Fibroblast of pulmonary artery (primary cell): ENCODE results near the gene FADS1.

Experiments
- DNase-seq: peaks from one replicate; pipeline ENCODE4 v3.0.0-alpha.2; 2010; ENCODE audit warnings: low read depth
- H3K4me3 ChIP-seq: replicated peaks from 2 replicates; pipeline ENCODE4 v1.5.1; 2011; ENCODE audit warnings: low read depth, mild to moderate bottlenecking, control low read depth, low read length, moderate library complexity
- TF ChIP-seq, protein P1 (sequence below): IDR thresholded peaks from 2 replicates; pipeline ENCODE4 v1.5.1; 2011; ENCODE audit warnings: mild to moderate bottlenecking, control low read depth, low read length, inconsistent platforms; ENCODE audit errors: missing control alignments

FADS1 gene

DNA sequence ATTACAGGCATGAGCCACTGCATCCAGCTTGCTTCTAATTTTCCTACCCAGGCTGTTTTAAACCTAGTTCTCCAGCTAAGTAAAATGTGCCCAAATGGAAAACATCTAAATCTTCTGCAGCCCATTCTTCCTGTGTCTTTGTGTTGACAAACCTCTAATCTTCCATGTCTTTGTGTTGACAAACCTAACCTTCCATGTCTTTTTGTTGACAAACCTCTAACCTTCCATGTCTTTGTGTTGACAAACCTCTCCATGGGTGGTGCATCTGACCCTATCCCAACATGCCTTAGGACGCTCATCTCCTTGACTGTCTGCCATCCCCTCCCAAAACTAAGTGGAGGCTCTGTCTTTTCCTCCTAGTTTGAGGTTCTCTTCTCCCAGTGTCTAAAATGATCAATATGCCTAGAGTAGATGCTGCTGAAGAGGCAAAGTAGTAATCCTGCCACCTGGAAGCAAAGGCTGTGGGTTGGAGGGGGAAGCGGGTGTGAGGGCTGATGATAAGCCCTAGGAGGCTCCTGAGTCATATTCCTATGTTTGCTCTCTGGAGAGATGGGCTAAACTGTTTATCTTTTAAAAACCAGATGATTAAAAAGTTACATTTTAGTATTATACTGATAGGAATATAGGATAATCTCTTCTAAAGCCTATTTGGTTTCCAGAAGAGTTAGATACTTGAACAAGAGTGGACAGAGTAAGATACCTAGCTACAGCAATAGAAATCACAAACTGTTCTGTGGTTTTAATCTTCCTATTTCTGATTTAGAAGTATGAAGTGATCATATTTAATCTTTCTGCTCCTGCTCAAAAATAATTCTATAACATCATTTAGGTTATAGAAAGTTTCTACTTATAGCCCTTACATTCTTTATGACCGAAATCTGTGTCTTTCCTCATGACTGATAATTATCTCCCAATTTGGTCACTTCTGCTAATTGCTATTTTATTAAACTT, 16.2 kb downstream of the FADS1 start:
- DNase-seq, result no peak
- H3K4me3 ChIP-seq, result no peak overlapping the region
- TF ChIP-seq, protein P1, sequence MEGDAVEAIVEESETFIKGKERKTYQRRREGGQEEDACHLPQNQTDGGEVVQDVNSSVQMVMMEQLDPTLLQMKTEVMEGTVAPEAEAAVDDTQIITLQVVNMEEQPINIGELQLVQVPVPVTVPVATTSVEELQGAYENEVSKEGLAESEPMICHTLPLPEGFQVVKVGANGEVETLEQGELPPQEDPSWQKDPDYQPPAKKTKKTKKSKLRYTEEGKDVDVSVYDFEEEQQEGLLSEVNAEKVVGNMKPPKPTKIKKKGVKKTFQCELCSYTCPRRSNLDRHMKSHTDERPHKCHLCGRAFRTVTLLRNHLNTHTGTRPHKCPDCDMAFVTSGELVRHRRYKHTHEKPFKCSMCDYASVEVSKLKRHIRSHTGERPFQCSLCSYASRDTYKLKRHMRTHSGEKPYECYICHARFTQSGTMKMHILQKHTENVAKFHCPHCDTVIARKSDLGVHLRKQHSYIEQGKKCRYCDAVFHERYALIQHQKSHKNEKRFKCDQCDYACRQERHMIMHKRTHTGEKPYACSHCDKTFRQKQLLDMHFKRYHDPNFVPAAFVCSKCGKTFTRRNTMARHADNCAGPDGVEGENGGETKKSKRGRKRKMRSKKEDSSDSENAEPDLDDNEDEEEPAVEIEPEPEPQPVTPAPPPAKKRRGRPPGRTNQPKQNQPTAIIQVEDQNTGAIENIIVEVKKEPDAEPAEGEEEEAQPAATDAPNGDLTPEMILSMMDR, result no peak

DNA sequence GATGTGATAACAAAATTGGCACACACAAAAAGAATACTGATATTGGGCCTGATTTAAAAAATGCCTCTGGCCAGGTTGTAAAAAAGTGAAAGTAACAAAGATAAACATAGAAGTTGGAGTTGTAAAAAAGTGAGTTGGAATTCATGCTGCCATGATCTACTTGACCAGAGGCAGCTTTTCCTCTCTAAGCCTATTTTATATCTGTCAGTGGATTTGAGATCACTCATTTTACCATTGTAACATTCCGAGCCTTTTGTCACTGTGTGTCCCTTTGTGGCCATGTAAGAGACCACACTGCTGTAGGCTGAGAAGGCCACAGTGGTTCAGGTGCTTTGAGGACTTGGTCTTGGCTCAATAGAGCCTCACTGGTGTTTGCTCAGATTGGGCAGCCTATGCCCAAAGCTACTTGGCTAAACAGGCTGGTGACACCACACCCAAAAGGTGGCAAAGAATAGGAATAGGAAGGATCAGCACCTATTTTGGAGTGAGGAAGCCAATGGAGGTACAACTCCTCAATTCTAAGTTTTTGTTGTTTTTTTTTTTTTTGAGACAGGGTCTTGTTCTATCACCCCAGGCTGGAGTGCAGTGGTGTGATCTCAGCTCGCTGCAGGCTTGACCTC, 17.0 kb downstream of the FADS1 start:
- TF ChIP-seq, protein P1, result no peak
- no peak for DNase-seq
- H3K4me3 ChIP-seq, result no peak overlapping the region

DNA sequence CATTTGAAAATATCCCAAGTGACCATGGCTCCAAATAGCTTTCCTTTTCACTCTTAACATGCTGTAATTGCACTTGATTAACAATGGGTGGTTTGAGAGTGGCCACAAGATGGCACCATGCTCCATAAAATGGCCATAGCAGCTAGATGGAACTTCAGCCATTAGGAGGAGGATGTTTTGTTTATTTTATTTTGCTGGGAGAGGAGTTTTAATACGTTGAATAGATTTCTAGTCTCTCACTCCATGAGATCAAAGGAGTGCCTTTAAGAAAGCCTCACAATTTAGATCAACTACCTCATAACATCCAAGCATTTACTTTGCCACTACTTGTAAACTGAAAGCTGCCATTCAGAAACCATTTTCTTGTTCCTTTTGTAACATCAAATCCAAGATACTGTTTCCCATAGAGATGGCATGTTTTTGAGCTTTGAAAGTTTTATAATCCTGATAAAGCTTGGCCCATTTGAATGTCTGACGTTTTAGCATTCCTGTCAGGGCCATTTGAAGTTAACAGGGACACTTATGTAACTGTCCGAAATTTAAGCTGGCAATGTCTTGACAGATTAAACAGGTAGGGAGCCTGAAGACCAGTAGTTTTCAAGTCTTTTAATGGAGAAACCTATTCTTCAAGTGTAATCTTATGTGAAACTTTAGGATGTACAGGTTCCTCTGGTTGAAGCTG, 19.4 kb downstream of the FADS1 start:
- H3K4me3 ChIP-seq, result no peak overlapping the region
- peak; percentile 93 for DNase-seq
- TF ChIP-seq, protein P1, result peak; percentile 78

DNA sequence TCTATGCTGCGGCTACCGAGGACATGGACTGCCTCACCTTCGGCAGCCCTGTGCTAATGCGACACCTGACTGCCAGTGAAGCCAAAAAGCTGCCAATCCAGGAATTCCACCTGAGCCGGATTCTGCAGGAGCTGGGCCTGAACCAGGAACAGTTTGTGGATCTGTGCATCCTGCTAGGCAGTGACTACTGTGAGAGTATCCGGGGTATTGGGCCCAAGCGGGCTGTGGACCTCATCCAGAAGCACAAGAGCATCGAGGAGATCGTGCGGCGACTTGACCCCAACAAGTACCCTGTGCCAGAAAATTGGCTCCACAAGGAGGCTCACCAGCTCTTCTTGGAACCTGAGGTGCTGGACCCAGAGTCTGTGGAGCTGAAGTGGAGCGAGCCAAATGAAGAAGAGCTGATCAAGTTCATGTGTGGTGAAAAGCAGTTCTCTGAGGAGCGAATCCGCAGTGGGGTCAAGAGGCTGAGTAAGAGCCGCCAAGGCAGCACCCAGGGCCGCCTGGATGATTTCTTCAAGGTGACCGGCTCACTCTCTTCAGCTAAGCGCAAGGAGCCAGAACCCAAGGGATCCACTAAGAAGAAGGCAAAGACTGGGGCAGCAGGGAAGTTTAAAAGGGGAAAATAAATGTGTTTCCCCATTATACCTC, 20.8 kb downstream of the FADS1 start:
- TF ChIP-seq, protein P1, result no peak
- no peak for DNase-seq
- no peak overlapping the region for H3K4me3 ChIP-seq

DNA sequence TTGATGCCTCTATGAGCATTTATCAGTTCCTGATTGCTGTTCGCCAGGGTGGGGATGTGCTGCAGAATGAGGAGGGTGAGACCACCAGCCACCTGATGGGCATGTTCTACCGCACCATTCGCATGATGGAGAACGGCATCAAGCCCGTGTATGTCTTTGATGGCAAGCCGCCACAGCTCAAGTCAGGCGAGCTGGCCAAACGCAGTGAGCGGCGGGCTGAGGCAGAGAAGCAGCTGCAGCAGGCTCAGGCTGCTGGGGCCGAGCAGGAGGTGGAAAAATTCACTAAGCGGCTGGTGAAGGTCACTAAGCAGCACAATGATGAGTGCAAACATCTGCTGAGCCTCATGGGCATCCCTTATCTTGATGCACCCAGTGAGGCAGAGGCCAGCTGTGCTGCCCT, 21.3 kb downstream of the FADS1 start:
- TF ChIP-seq, protein P1, result no peak
- H3K4me3 ChIP-seq, result no peak overlapping the region
- DNase-seq, result no peak

DNA sequence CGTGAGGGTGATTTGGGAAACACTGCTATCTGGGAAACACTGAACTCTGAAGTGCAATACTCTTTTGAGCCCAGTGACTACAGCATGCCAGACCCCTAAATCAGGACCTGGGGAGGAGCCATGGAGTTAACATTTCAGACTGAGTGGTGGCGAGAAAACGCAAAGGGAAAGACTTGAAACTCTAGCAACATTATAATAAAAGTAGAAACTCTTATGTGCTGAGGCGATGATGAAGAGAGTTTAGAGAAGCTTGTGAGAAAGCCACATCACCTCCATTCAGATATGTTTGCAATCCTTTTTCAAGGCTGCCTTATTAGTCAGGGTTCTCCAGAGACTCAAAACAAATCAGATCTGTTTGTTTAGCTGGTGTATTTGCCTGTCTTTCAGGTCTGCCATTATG, 22.2 kb downstream of the FADS1 start:
- TF ChIP-seq, protein P1, result no peak
- DNase-seq, result no peak
- H3K4me3 ChIP-seq, result no peak overlapping the region
